ENCODE results near the gene LGSN.

GRCh38 chr6:63346217-63346835 is 26.5 kb upstream of the LGSN start:
- no peak for TF ChIP-seq CTCF (IDR thresholded peaks at IDR 0.05; ENCODE audit: low read depth, low read length, missing input control)
- TF ChIP-seq YY1 (IDR thresholded peaks at IDR 0.05): no peak
- no peak for TF ChIP-seq GABPA (IDR thresholded peaks at IDR 0.05 in 1 of 2, conservative IDR thresholded peaks at IDR 0.05 in 1 of 2)
- no peak for TF ChIP-seq ZBTB33 (IDR thresholded peaks at IDR 0.05)
- no peak for TF ChIP-seq TAF1 (conservative IDR thresholded peaks at IDR 0.05)
- TF ChIP-seq SP1 (IDR thresholded peaks at IDR 0.05): no peak
- no peak for TF ChIP-seq MAX (IDR thresholded peaks at IDR 0.05)
- no peak for TF ChIP-seq JUND (IDR thresholded peaks at IDR 0.05)
- TF ChIP-seq RAD21 (IDR thresholded peaks at IDR 0.05): no peak
- TF ChIP-seq ATF3 (IDR thresholded peaks at IDR 0.05): no peak
